Liver (tissue), 3 donors: ENCODE data around the gene AREL1.

Experiments used
- CTCF ChIP-seq: fragments of 150-350 bp; IDR thresholded peaks from 2 replicates; pipeline ENCODE4 v1.5.1; 2017; ENCODE audit warnings: improper control_type of control experiment, low read depth, low read length; ENCODE audit not compliant: missing input control
- GABPA ChIP-seq, 2 donors: IDR thresholded peaks in 1 of 2; conservative IDR thresholded peaks in 1 of 2; 2 replicates each; pipeline ENCODE4 v1.6.1; 2016; ENCODE audit warnings: antibody characterized with exemption in 2 of 2, mild to moderate bottlenecking in 1 of 2, moderate library complexity in 1 of 2
- HNF4G ChIP-seq: IDR thresholded peaks from 2 replicates; pipeline ENCODE4 v1.6.1; 2016; ENCODE audit warnings: antibody characterized with exemption
- MAX ChIP-seq: IDR thresholded peaks from 2 replicates; pipeline ENCODE4 v1.6.1; 2016; ENCODE audit warnings: antibody characterized with exemption
- SP1 ChIP-seq: IDR thresholded peaks from 2 replicates; pipeline ENCODE4 v1.6.1; 2018; ENCODE audit warnings: antibody characterized with exemption, mild to moderate bottlenecking
- YY1 ChIP-seq: IDR thresholded peaks from 2 replicates; pipeline ENCODE4 v1.6.1; 2016; ENCODE audit warnings: antibody characterized with exemption, mild to moderate bottlenecking
- ZBTB33 ChIP-seq: IDR thresholded peaks from 2 replicates; pipeline ENCODE4 v1.6.1; 2016; ENCODE audit warnings: antibody characterized with exemption
- TF ChIP-seq, protein P1 (sequence below): IDR thresholded peaks from 2 replicates; pipeline ENCODE4 v1.6.1; 2016; ENCODE audit warnings: antibody characterized with exemption, mild to moderate bottlenecking
- TF ChIP-seq, protein P2 (sequence below): IDR thresholded peaks from 2 replicates; pipeline ENCODE4 v1.6.1; 2016; ENCODE audit warnings: antibody characterized with exemption
- donor health status: healthy.
- donor health status: healthy.

- TF ChIP-seq CTCF (no peak), HNF4G (no peak), ZBTB33 (no peak), YY1 (no peak), MAX (no peak), SP1 (no peak), GABPA (IDR thresholded peaks at IDR 0.05 in 1 of 2, conservative IDR thresholded peaks at IDR 0.05 in 1 of 2) (no peak)
- TF ChIP-seq, protein P1, sequence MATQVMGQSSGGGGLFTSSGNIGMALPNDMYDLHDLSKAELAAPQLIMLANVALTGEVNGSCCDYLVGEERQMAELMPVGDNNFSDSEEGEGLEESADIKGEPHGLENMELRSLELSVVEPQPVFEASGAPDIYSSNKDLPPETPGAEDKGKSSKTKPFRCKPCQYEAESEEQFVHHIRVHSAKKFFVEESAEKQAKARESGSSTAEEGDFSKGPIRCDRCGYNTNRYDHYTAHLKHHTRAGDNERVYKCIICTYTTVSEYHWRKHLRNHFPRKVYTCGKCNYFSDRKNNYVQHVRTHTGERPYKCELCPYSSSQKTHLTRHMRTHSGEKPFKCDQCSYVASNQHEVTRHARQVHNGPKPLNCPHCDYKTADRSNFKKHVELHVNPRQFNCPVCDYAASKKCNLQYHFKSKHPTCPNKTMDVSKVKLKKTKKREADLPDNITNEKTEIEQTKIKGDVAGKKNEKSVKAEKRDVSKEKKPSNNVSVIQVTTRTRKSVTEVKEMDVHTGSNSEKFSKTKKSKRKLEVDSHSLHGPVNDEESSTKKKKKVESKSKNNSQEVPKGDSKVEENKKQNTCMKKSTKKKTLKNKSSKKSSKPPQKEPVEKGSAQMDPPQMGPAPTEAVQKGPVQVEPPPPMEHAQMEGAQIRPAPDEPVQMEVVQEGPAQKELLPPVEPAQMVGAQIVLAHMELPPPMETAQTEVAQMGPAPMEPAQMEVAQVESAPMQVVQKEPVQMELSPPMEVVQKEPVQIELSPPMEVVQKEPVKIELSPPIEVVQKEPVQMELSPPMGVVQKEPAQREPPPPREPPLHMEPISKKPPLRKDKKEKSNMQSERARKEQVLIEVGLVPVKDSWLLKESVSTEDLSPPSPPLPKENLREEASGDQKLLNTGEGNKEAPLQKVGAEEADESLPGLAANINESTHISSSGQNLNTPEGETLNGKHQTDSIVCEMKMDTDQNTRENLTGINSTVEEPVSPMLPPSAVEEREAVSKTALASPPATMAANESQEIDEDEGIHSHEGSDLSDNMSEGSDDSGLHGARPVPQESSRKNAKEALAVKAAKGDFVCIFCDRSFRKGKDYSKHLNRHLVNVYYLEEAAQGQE = no peak
- TF ChIP-seq, protein P2, sequence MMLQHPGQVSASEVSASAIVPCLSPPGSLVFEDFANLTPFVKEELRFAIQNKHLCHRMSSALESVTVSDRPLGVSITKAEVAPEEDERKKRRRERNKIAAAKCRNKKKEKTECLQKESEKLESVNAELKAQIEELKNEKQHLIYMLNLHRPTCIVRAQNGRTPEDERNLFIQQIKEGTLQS = no peak
These were observed 27.8 kb downstream of the AREL1 start for GRCh38 chr14:74685056-74685455.
